Measurements from ENCODE around the gene PGS1. TPM values are rescaled to one million over a fixed set of nuclear protein-coding genes. Genes with fewer than 3 reads are reported as not detected.

PGS1 gene
- total RNA-seq, 2 donors from 2014 or later: 21.2 to 21.8 TPM

DNA sequence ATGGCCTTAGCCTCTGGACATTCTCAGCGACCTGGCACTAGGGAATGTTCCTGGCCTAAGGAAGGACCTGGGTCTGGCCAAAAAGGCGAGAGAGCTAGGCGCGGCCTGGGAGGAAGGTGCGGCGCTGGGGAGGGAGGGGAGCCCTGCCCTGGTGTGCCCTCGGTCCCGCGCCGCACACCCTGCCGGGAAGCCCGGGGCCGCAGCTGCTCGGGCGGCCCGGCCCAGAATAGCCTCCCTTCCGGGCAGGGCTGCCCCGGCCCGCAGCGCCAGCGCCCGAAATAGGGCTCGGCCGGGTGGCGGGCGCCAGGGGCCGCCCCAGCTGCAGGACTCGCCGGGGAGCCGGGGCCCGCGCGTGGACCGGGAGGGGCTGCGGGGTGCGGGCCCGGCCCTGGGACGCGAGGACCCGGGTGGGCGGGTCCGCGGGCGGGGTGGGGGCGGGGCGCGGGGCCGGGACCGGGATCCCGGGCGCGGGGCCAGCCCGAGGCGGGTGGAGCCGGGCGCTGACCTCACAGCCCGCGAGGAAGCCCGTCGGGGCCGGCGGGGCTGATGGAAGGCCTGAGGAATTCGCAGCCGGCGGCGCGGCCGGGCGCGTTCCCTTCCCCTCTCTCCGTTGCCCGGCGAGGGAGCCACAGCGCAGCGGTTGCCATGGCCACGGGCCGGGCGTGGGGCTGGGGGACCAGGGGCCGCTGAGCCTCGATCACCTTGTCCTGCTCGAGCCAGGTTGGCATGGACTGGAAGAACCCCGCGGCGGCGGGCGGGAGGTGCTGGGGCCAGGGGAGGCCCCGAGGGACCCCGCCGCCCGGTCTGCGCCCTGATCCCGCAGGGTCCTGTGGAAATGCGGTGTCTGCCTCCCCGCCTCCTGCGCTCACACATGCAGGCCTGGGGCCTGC lies 36.6 kb upstream of the PGS1 start:
- Histone ChIP-seq H3K27ac (peak overlapping the region; percentile 91), H3K4me1 (peaks cover 0 to 45% of the 10 kb centered on the region in 2 donors), H3K4me3 (peak overlapping the region; percentile 10 to 52), H3K27me3 (no peaks in the 10 kb centered on the region), H3K9me3 (no peaks in the 10 kb centered on the region), H3K36me3 (no peaks in the 10 kb centered on the region)
- DNase-seq (ENCODE audit: low spot score): no peak
- TF ChIP-seq, protein P1, sequence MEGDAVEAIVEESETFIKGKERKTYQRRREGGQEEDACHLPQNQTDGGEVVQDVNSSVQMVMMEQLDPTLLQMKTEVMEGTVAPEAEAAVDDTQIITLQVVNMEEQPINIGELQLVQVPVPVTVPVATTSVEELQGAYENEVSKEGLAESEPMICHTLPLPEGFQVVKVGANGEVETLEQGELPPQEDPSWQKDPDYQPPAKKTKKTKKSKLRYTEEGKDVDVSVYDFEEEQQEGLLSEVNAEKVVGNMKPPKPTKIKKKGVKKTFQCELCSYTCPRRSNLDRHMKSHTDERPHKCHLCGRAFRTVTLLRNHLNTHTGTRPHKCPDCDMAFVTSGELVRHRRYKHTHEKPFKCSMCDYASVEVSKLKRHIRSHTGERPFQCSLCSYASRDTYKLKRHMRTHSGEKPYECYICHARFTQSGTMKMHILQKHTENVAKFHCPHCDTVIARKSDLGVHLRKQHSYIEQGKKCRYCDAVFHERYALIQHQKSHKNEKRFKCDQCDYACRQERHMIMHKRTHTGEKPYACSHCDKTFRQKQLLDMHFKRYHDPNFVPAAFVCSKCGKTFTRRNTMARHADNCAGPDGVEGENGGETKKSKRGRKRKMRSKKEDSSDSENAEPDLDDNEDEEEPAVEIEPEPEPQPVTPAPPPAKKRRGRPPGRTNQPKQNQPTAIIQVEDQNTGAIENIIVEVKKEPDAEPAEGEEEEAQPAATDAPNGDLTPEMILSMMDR (IDR thresholded peaks at IDR 0.05): peak in 1 of 2 donors; percentile 32

DNA sequence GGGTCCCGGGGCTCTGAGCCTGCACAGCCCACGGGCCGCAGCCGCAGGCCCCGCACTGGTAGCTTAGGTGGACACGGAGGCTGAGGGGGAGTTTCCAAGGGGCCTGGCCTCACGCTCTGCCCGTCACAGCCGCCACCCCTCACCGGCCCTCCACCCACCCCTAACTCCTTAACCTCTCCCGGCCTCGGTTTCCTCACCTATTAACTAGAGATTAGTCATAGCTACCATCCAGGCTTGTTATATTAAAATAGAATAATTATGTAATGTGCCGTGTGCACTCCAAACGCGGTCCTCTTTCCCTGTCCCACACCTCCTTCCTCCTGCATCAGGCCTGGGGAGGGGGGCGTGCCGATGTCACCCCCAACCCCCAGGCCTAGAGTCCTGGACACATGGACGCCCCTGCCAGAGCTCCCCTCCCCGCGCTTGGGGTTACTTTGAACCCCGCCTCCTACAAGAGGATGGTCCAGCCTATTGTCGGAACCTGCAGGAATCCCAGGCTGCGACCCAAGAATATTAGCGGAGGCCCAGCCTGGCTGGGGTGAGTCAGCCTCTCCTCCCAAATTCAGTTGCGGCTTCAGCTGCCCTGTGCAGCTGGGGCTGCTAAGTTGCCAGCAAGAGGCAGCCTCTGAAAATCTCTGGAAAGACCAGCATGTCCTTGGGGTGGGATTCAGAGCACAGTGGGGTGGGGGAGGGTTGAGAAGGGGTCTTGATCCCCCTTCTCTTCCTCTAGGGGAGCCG lies 35.8 kb upstream of the PGS1 start:
- TF ChIP-seq, protein P1 (IDR thresholded peaks at IDR 0.05): no peak
- peak overlapping the region; percentile 10 to 52 for H3K4me3 ChIP-seq
- H3K9me3 ChIP-seq: no peaks in the 10 kb centered on the region
- no peaks in the 10 kb centered on the region for H3K36me3 ChIP-seq
- no peak for DNase-seq (ENCODE audit: low spot score)
- peak overlapping the region; percentile 89 to 91 for H3K27ac ChIP-seq
- H3K27me3 ChIP-seq: no peaks in the 10 kb centered on the region
- peaks cover 0 to 45% of the 10 kb centered on the region in 2 donors for H3K4me1 ChIP-seq

- H3K4me1 ChIP-seq: peaks cover 0 to 47% of the 10 kb centered on the region in 2 donors
- peak overlapping the region; percentile 89 to 91 for H3K27ac ChIP-seq
- H3K27me3 ChIP-seq: no peaks in the 10 kb centered on the region
- TF ChIP-seq, protein P1 (IDR thresholded peaks at IDR 0.05): no peak
- no peak overlapping the region for H3K4me3 ChIP-seq
- no peaks in the 10 kb centered on the region for H3K9me3 ChIP-seq
- no peaks in the 10 kb centered on the region for H3K36me3 ChIP-seq
- peak; percentile 89 for DNase-seq (ENCODE audit: low spot score)
Measured at GRCh38 chr17:78343187-78343542, 35.3 kb upstream of the PGS1 start.

DNA sequence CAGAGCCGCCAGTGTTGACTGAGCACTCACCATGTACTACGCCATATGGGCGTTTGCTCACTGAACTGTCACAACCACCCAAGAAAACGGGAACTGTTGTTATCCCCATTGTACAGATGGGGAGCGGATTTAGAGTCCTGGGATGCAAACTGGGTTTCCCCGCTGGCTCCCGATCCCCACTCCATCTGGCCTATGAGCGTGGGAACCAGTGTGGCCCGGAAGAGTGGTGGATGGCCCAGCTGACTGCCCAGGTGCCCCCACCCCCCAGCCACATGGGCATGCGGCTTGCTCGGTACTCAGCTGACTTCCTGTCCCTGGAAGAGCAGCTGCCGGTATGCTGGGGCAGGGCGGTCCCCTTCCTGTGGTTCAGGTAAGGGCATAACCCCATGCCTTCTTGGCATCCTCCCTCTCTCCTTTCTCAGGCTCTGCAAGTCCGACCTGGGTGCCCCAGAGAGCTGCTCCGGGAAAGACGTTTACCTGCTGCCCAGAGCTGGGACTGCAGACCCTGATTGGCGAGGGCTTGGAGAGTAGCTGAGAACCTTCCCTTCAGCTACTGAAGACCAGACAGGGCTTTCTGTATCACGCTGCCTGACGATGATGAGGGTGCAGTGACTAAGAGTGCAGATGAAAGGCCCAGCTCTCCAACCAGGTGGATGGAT lies 34.8 kb upstream of the PGS1 start:
- TF ChIP-seq, protein P1 (IDR thresholded peaks at IDR 0.05): no peak
- H3K27me3 ChIP-seq: no peaks in the 10 kb centered on the region
- no peak overlapping the region for H3K4me3 ChIP-seq
- no peaks in the 10 kb centered on the region for H3K9me3 ChIP-seq
- DNase-seq (ENCODE audit: low spot score): no peak
- no peaks in the 10 kb centered on the region for H3K36me3 ChIP-seq
- H3K4me1 ChIP-seq: peaks cover 0 to 49% of the 10 kb centered on the region in 2 donors
- H3K27ac ChIP-seq: peak overlapping the region; percentile 89 to 91

GRCh38 chr17:78344666-78345065 lies 33.8 kb upstream of the PGS1 start:
- Histone ChIP-seq H3K4me1 (peaks cover 0 to 50% of the 10 kb centered on the region in 2 donors), H3K27ac (no peak overlapping the region), H3K4me3 (no peak overlapping the region), H3K36me3 (no peaks in the 10 kb centered on the region), H3K27me3 (no peaks in the 10 kb centered on the region), H3K9me3 (no peaks in the 10 kb centered on the region)
- DNase-seq (ENCODE audit: low spot score): no peak
- TF ChIP-seq, protein P1 (IDR thresholded peaks at IDR 0.05): no peak
